ENCODE data around the gene MYO5B.

DNA sequence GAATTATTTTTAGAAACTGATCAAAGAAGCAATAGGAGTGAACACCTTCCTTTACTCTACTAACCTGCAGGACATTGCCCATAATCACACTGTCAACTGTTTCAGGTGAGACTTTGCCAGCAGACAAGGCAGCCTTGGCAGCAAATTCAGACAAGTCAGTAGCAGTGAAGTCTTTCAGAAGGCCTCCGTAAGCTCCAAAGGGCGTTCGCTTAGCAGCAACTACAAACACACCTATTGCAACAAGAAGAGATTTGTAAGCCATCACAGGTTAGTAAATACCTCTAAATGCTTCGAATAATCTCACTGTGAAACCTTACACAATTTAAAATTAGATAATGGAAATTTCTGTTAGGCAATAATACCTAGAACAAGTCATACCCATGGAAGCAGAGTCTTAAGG lies 392.3 kb downstream of the MYO5B start:
- no peak for TF ChIP-seq CTCF (IDR thresholded peaks at IDR 0.05; ENCODE audit: insufficient read depth, low read length, poor library complexity, severe bottlenecking)
- no peak for TF ChIP-seq EZH2phosphoT487 (conservative IDR thresholded peaks at IDR 0.05; ENCODE audit: low read length)
